ENCODE data around the gene KRTAP20-3. TPM values are rescaled to one million over a fixed set of nuclear protein-coding genes. Genes with fewer than 3 reads are reported as not detected.

Gene KRTAP20-3
- total and polyA plus RNA-seq, 10 of the 15 experiments (the other 5 are each of a cell fraction or from before 2014, with no cell fraction given), result not detected

DNA sequence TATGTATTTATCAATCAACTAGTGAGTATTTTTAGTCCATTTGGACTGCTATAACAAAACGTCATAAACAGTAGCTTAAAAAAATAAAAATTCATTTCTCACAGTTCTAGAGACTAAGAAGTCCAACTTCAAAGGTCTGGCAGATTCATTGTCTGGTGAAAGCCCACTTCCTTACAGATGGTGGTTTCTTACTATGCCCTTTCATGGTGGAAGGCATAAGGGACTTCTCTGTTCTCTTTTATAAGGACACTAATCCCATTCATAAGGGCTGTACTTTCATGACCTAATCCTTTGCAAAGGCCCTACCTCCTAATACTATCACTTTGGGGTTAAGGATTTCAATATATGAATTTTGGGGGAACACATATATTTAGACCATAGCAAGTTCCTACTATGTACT lies 37.9 kb downstream of the KRTAP20-3 start (continued):
- TF ChIP-seq POLR2AphosphoS5 (IDR thresholded peaks at IDR 0.05; ENCODE audit: low read length) (no peak), HDGF (IDR thresholded peaks at IDR 0.05) (no peak), SMAD5 (IDR thresholded peaks at IDR 0.05; ENCODE audit: low read depth) (no peak), MYB (IDR thresholded peaks at IDR 0.05; ENCODE audit: borderline replicate concordance, low read depth, low read length) (no peak), NFXL1 (IDR thresholded peaks at IDR 0.05; ENCODE audit: borderline replicate concordance) (no peak), BACH1 (IDR thresholded peaks at IDR 0.05; ENCODE audit: borderline replicate concordance) (no peak)
- TF ChIP-seq, protein P1, sequence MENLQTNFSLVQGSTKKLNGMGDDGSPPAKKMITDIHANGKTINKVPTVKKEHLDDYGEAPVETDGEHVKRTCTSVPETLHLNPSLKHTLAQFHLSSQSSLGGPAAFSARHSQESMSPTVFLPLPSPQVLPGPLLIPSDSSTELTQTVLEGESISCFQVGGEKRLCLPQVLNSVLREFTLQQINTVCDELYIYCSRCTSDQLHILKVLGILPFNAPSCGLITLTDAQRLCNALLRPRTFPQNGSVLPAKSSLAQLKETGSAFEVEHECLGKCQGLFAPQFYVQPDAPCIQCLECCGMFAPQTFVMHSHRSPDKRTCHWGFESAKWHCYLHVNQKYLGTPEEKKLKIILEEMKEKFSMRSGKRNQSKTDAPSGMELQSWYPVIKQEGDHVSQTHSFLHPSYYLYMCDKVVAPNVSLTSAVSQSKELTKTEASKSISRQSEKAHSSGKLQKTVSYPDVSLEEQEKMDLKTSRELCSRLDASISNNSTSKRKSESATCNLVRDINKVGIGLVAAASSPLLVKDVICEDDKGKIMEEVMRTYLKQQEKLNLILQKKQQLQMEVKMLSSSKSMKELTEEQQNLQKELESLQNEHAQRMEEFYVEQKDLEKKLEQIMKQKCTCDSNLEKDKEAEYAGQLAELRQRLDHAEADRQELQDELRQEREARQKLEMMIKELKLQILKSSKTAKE (IDR thresholded peaks at IDR 0.05; ENCODE audit: low read depth, poor library complexity, severe bottlenecking), result no peak

DNA sequence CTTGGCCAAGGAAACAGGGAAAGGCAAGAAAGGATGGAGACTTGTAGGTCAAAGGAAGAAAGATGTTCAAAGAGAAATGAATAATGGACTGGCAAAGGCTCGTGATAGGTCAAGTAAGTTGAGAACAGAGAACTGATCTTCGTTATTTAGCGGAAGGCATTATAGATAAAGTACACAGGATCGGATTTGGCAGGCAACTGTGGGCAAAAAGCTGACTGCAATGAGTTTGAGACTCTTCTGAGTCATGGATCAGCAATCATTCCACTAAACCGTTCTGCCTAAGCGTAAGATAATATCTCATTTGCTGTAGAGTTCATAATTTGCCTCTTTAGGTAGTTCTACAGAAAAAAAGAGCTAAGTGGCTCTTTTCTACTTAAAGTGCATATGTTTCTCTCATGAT lies 41.8 kb downstream of the KRTAP20-3 start:
- Histone ChIP-seq H3K36me3 (ENCODE audit: control insufficient read depth in 2 of 2, insufficient read depth in 2 of 2, low read length in 1 of 2) (no peaks in the 10 kb centered on the region), H3K27ac (ENCODE audit: control insufficient read depth, insufficient read depth) (no peak overlapping the region), H3K27me3 (replicated peaks in 1 of 2; ENCODE audit: control insufficient read depth in 2 of 2, insufficient read depth in 2 of 2, low read length in 1 of 2) (no peaks in the 10 kb centered on the region), H3K9ac (ENCODE audit: control insufficient read depth, insufficient read depth, low read length) (no peak overlapping the region), H3K79me2 (ENCODE audit: control insufficient read depth, insufficient read depth, low read length) (no peaks in the 10 kb centered on the region), H3K9me3 (replicated peaks; ENCODE audit: control insufficient read depth, insufficient read depth, low read length) (no peaks in the 10 kb centered on the region), H2AFZ (ENCODE audit: control insufficient read depth, low read depth, low read length) (no peak overlapping the region), H3K4me1 (ENCODE audit: control insufficient read depth, insufficient read depth, low read length) (no peaks in the 10 kb centered on the region), H3K4me2 (ENCODE audit: control insufficient read depth, insufficient read depth) (no peak overlapping the region), H4K20me1 (ENCODE audit: control insufficient read depth, insufficient read depth) (no peaks in the 10 kb centered on the region), H3K4me3 (no peak overlapping the region)
- WGBS (ENCODE audit: insufficient coverage, insufficient replicate concordance, low lambda C conversion rate, missing lambda C conversion rate), result under 1% methylated on average over 6 of the region's 6 CpGs
- DNase-seq (ENCODE audit: low read depth, low spot score) (no peak), ATAC-seq (no peak), FAIRE-seq (no peak)
- intact Hi-C loops (cut with micrococcal nuclease; ENCODE audit: unreplicated experiment), result no loop called here
- no TSS peak for BruUV-seq (replicated peaks)
- SMC1A ChIA-PET (ENCODE audit: uncharacterized antibody, unreplicated experiment), result no interaction called here
- POLR2A ChIA-PET, result interaction anchor here (0.7 kb wide), 1 partner anchor 10 kb away, joined by 3 read pairs; no protein-coding TSS in a partner anchor
- CTCF ChIA-PET, result no interaction called here
- in situ Hi-C loops (cut with MboI), result no loop called here
- TF ChIP-seq YBX1 (IDR thresholded peaks at IDR 0.05) (no peak), SMAD1 (IDR thresholded peaks at IDR 0.05; ENCODE audit: low read depth, partially characterized antibody) (no peak)
- RAD21 ChIA-PET (ENCODE audit: unreplicated experiment), result no interaction called here

Data from GM12878 (cell line).